H1 (cell line): ENCODE measurements around the gene CCT3. TPM values are rescaled to one million over a fixed set of nuclear protein-coding genes. Genes with fewer than 3 reads are reported as not detected.

Source experiments
- CTCF ChIA-PET: fragments of 300-600 bp; sonication (Branson Sonifier 250); formaldehyde crosslinking; loops from one replicate; lab custom pipeline; 2021; ENCODE audit not compliant: partially characterized antibody; lab: Charles Lee
- POLR2A ChIA-PET: fragments of 300-600 bp; sonication (Branson Sonifier 250); formaldehyde crosslinking; loops from one replicate; lab custom pipeline; 2021; ENCODE audit warnings: inconsistent platforms; ENCODE audit not compliant: partially characterized antibody; lab: Charles Lee
- DNase-seq, 2 experiments: peaks; one replicate each; pipeline versions ENCODE4 v3.0.0 to v3.0.0-alpha.2; 2010 to 2022; ENCODE audit warnings: low spot score in 2 of 2, low read depth in 1 of 2, mixed read lengths in 1 of 2
- FAIRE-seq: peaks from 2 replicates; lab custom pipeline; 2011; peaks lifted over from hg19 to GRCh38; lab: Jason Lieb, UNC
- H2AFZ ChIP-seq: 2 replicates; pipeline ENCODE4 v1.8.1; 2012; ENCODE audit warnings: low read length, inconsistent platforms
- H2AK5ac ChIP-seq: 2 replicates; pipeline ENCODE4 v1.6.1; 2013; ENCODE audit warnings: low read depth, low read length
- H2BK120ac ChIP-seq: replicated peaks from 2 replicates; pipeline ENCODE3; 2013; ENCODE audit warnings: low read depth, low read length, inconsistent platforms
- H2BK12ac ChIP-seq: 2 replicates; pipeline ENCODE4 v1.6.1; 2013; ENCODE audit warnings: low read depth, low read length
- H2BK15ac ChIP-seq: 2 replicates; pipeline ENCODE4 v1.6.1; 2013; ENCODE audit warnings: low read length
- H2BK20ac ChIP-seq: 2 replicates; pipeline ENCODE4 v1.6.1; 2013; ENCODE audit warnings: low read length
- H2BK5ac ChIP-seq: 2 replicates; pipeline ENCODE4 v1.6.1; 2013; ENCODE audit warnings: low read depth, low read length
- H3K14ac ChIP-seq: 2 replicates; pipeline ENCODE4 v1.6.1; 2013; ENCODE audit warnings: inconsistent platforms; ENCODE audit not compliant: insufficient read length
- H3K18ac ChIP-seq: 2 replicates; pipeline ENCODE4 v1.6.1; 2013; ENCODE audit warnings: low read length; ENCODE audit errors: extremely low read depth
- H3K23ac ChIP-seq: 2 replicates; pipeline ENCODE4 v1.6.1; 2013; ENCODE audit warnings: inconsistent platforms; ENCODE audit not compliant: insufficient read length
- H3K23me2 ChIP-seq: 2 replicates; pipeline ENCODE4 v1.6.1; 2013; ENCODE audit warnings: low read depth, low read length
- H3K27ac ChIP-seq: 2 replicates; pipeline ENCODE4 v1.6.1; 2011; ENCODE audit warnings: low read depth, low read length, inconsistent platforms
- H3K27me3 ChIP-seq, 4 experiments: replicated peaks in 1 of 4; 1 replicate in 1 of 4; 2 replicates in 3 of 4; pipeline versions ENCODE4 v1.6.1 to v1.8.1; 2011 to 2013; ENCODE audit warnings: low read length in 3 of 4, mild to moderate bottlenecking in 3 of 4, inconsistent platforms in 2 of 4, mixed read lengths in 2 of 4, moderate library complexity in 1 of 4; ENCODE audit not compliant: control insufficient read depth in 3 of 4, insufficient read depth in 3 of 4; ENCODE audit errors: extremely low read depth in 1 of 4
- H3K36me3 ChIP-seq, 4 experiments: 2 replicates each; pipeline versions ENCODE4 v1.6.1 to v1.8.1; 2011 to 2013; ENCODE audit warnings: mild to moderate bottlenecking in 4 of 4, low read length in 3 of 4, moderate library complexity in 2 of 4, control low read depth in 1 of 4, inconsistent platforms in 1 of 4; ENCODE audit not compliant: insufficient read depth in 4 of 4, control insufficient read depth in 2 of 4
- H3K4ac ChIP-seq: replicated peaks from 2 replicates; pipeline ENCODE3; 2013; ENCODE audit warnings: low read length, low read depth, mixed read lengths, inconsistent platforms; ENCODE audit not compliant: insufficient read length
- H3K4me1 ChIP-seq, 4 experiments: replicated peaks in 1 of 4; 1 replicate in 1 of 4; 2 replicates in 3 of 4; pipeline versions ENCODE4 v1.6.1 to v1.8.1; 2011 to 2013; ENCODE audit warnings: low read length in 3 of 4, inconsistent platforms in 2 of 4, mixed read lengths in 1 of 4; ENCODE audit not compliant: insufficient read depth in 4 of 4, control insufficient read depth in 3 of 4
- H3K4me2 ChIP-seq, 2 experiments: 2 replicates each; pipeline versions ENCODE4 v1.6.1 to v1.8.1; 2011 to 2013; ENCODE audit warnings: low read depth in 2 of 2, low read length in 2 of 2, control low read depth in 1 of 2, inconsistent platforms in 1 of 2, mild to moderate bottlenecking in 1 of 2; ENCODE audit not compliant: insufficient read depth in 1 of 2
- H3K4me3 ChIP-seq, 4 experiments: fragments of 200-600, 300-600 bp in 1 of 4; sonication (generic), shearing (Covaris generic), sonication (Bioruptor Twin) in 1 of 4; 2 replicates each; pipeline versions ENCODE4 v1.5.1 to v1.8.1; 2011 to 2016; ENCODE audit warnings: low read length in 4 of 4, low read depth in 3 of 4, control low read depth in 2 of 4, inconsistent platforms in 2 of 4, mild to moderate bottlenecking in 2 of 4, mixed read lengths in 1 of 4, moderate library complexity in 1 of 4; ENCODE audit not compliant: insufficient read depth in 2 of 4; ENCODE audit errors: extremely low read depth in 1 of 4
- H3K56ac ChIP-seq: replicated peaks from 2 replicates; pipeline ENCODE3; 2013; ENCODE audit warnings: low read depth, mild to moderate bottlenecking, mixed read lengths, low read length, inconsistent platforms; ENCODE audit not compliant: insufficient read length
- H3K79me1 ChIP-seq: 2 replicates; pipeline ENCODE4 v1.6.1; 2013; ENCODE audit warnings: low read depth, low read length, control low read depth
- H3K79me2 ChIP-seq, 2 experiments: 2 replicates each; pipeline versions ENCODE4 v1.6.1 to v1.8.1; 2012 to 2013; ENCODE audit warnings: low read length in 2 of 2, mild to moderate bottlenecking in 2 of 2, inconsistent platforms in 1 of 2; ENCODE audit not compliant: insufficient read depth in 2 of 2, control insufficient read depth in 1 of 2
- H3K9ac ChIP-seq, 4 experiments: replicated peaks in 1 of 4; 1 replicate in 1 of 4; 2 replicates in 3 of 4; pipeline versions ENCODE4 v1.6.1 to v1.8.1; 2011 to 2013; ENCODE audit warnings: low read depth in 3 of 4, low read length in 3 of 4, control low read depth in 2 of 4, mild to moderate bottlenecking in 2 of 4, moderate library complexity in 2 of 4, inconsistent platforms in 1 of 4; ENCODE audit errors: extremely low read depth in 1 of 4
- H3K9me3 ChIP-seq, 2 experiments: 2 replicates each; pipeline versions ENCODE4 v1.6.1 to v1.8.1; 2012 to 2013; ENCODE audit warnings: mild to moderate bottlenecking in 2 of 2, moderate library complexity in 2 of 2, control low read depth in 1 of 2, inconsistent platforms in 1 of 2, low read depth in 1 of 2, low read length in 1 of 2, mixed read lengths in 1 of 2; ENCODE audit not compliant: insufficient read depth in 2 of 2
- H4K20me1 ChIP-seq, 2 experiments: replicated peaks in 1 of 2; 2 replicates each; pipeline versions ENCODE3 to v1.8.1; 2011 to 2013; ENCODE audit warnings: inconsistent platforms in 2 of 2, low read length in 2 of 2, mild to moderate bottlenecking in 1 of 2; ENCODE audit not compliant: insufficient read depth in 2 of 2, control insufficient read depth in 1 of 2
- H4K5ac ChIP-seq: 2 replicates; pipeline ENCODE4 v1.6.1; 2013; ENCODE audit warnings: low read length, low read depth, mixed read lengths, inconsistent platforms; ENCODE audit not compliant: insufficient read length
- H4K8ac ChIP-seq: 2 replicates; pipeline ENCODE4 v1.8.0; 2013; ENCODE audit warnings: mild to moderate bottlenecking, moderate library complexity, low read length, inconsistent platforms; ENCODE audit not compliant: insufficient read depth; ENCODE audit errors: extremely low read depth
- H4K91ac ChIP-seq: replicated peaks from 2 replicates; pipeline ENCODE3; 2013; ENCODE audit warnings: low read length, mixed read lengths, inconsistent platforms; ENCODE audit not compliant: insufficient read length
- JUND ChIP-seq: IDR thresholded peaks from 2 replicates; pipeline ENCODE4 v1.6.1; 2011; ENCODE audit warnings: mild to moderate bottlenecking, improper control_type of control experiment, low read length
- KDM5A ChIP-seq: fragments of 200-600 bp; IDR thresholded peaks from 2 replicates; pipeline ENCODE4 v1.7.1; 2012; ENCODE audit warnings: mild to moderate bottlenecking, low read length, inconsistent platforms, mixed read lengths
- POLR2AphosphoS5 ChIP-seq: IDR thresholded peaks from 2 replicates; pipeline ENCODE4 v1.6.1; 2011; ENCODE audit warnings: low read depth, low read length
- SP1 ChIP-seq: IDR thresholded peaks from 2 replicates; pipeline ENCODE4 v1.6.1; 2011; ENCODE audit warnings: low read depth, low read length
- SP2 ChIP-seq: IDR thresholded peaks from 2 replicates; pipeline ENCODE4 v1.6.1; 2012; ENCODE audit warnings: mild to moderate bottlenecking, low read length, inconsistent platforms
- TAF1 ChIP-seq: IDR thresholded peaks from 2 replicates; pipeline ENCODE4 v1.6.1; 2011; ENCODE audit warnings: mild to moderate bottlenecking, low read depth, low read length
- TCF12 ChIP-seq: IDR thresholded peaks from 2 replicates; pipeline ENCODE4 v1.6.1; 2011; ENCODE audit warnings: low read depth, mild to moderate bottlenecking, low read length
- WGBS, 2 experiments: shearing (Covaris generic) in 1 of 2; methylation state at CpG; one replicate each; pipeline versions ENCODE4 v1.1.6 to v1.1.7; 2013 to 2015; ENCODE audit warnings: low lambda C conversion rate in 2 of 2, mixed read lengths in 2 of 2, inconsistent platforms in 1 of 2, low coverage in 1 of 2, missing lambda C conversion rate in 1 of 2; ENCODE audit not compliant: insufficient replicate concordance in 2 of 2, insufficient coverage in 1 of 2, insufficient read length in 1 of 2; ENCODE audit errors: extremely low coverage in 1 of 2, missing lambda C conversion rate in 1 of 2; 5-methylcytosine and 5-hydroxymethylcytosine counted together
- polyA plus RNA-seq, 7 experiments: library from polyadenylated mRNA; depleted of rRNA in 3 of 7; stranded (reverse) in 5 of 7; unstranded in 2 of 7; fragments of >200 nt in 5 of 7; fragments of 200-250 nt in 2 of 7; gene quantifications; 1 replicate in 5 of 7; 2 replicates in 1 of 7; 4 replicates in 1 of 7; pipeline versions ENCODE4 v1.2.1 to v1.2.3, GENCODE V29; 2011 to 2013; ENCODE audit warnings: missing spikeins in 2 of 7, mixed read lengths in 2 of 7
- total RNA-seq: library from RNA; stranded (reverse); fragmentation: NEBNext Ultra II Directional; extraction: Animal tissue kit (Norgen Biotek cat#: 25700); gene quantifications from 2 replicates; pipeline ENCODE4 v1.2.1, GENCODE V29; 2021

The CCT3 gene
- total and polyA plus RNA-seq, 2 of the 8 experiments (the other 6 are each of a cell fraction or from before 2014, with no cell fraction given), result 431 to 480 TPM

DNA sequence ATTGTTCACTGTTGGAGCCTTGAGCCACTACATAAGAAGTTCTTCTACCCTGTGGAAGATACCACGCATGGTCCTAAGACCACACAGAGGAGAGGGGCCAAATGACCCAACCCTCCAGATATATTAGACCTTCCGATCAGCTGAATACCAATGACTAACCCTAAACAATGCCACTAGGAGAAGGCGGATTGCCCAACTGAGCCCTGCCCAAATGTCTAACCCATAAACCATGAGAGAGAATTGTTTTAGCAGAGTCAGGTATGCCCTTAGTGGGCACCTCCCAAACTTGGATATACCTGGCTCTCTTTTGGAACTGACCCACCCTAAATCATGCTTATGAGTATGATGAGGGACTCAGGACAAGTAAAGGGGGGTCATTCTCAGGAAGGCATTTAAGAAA, 67.8 kb downstream of the CCT3 start:
- CTCF ChIA-PET, result interaction anchor here (0.9 to 3.8 kb wide), 2 partner anchors 13 to 49 kb away, joined by 4 to 22 read pairs; no protein-coding TSS in a partner anchor
- 96% methylated on average over 3 of the region's 3 CpGs; no CpG with 5 or more reads in 1 of the 2 experiments for WGBS, 2 experiments
- H3K4me2 ChIP-seq, result no peak overlapping the region
- H3K36me3 ChIP-seq, result peaks cover 45 to 85% (median 76%) of the 10 kb centered on the region in 4 experiments
- H3K4ac ChIP-seq, result no peak overlapping the region
- no peak overlapping the region for H3K56ac ChIP-seq
- TF ChIP-seq TAF1, result no peak
- no peak for TF ChIP-seq KDM5A
- TF ChIP-seq TCF12, result no peak
- no peak for TF ChIP-seq SP1
- TF ChIP-seq POLR2AphosphoS5, result no peak
- no peak for TF ChIP-seq JUND
- no peak for TF ChIP-seq SP2
- no peak overlapping the region for H3K9ac ChIP-seq
- no peak overlapping the region for H2BK12ac ChIP-seq
- H3K23me2 ChIP-seq, result no peaks in the 10 kb centered on the region
- FAIRE-seq, result no peak
- no peak overlapping the region for H3K18ac ChIP-seq
- peaks cover 0 to 2% of the 10 kb centered on the region in 2 experiments; a peak in 1 of 4 replicates for H3K9me3 ChIP-seq
- POLR2A ChIA-PET, result interaction anchor here (0.7 to 17.4 kb wide), 8 partner anchors 10 to 47 kb away, joined by 3 to 221 read pairs (median 4); partner anchors contain the start of genes GLMP, SMG5 and VHLL
- no peaks in the 10 kb centered on the region for H3K4me1 ChIP-seq
- no peak overlapping the region for H4K8ac ChIP-seq
- DNase-seq, result no peak
- peaks cover 2 to 3% of the 10 kb centered on the region in 2 experiments for H4K20me1 ChIP-seq
- no peak overlapping the region for H2BK15ac ChIP-seq
- H3K27ac ChIP-seq, result no peak overlapping the region
- no peak overlapping the region for H3K23ac ChIP-seq
- H3K79me1 ChIP-seq, result no peaks in the 10 kb centered on the region
- no peak overlapping the region for H4K91ac ChIP-seq
- H4K5ac ChIP-seq, result no peak overlapping the region
- H3K27me3 ChIP-seq, result no peaks in the 10 kb centered on the region
- no peak overlapping the region for H2BK5ac ChIP-seq
- H2AFZ ChIP-seq, result no peak overlapping the region
- no peak overlapping the region for H3K4me3 ChIP-seq
- no peak overlapping the region for H2BK20ac ChIP-seq
- H2AK5ac ChIP-seq, result no peak overlapping the region
- no peak overlapping the region for H3K14ac ChIP-seq
- no peaks in the 10 kb centered on the region for H3K79me2 ChIP-seq
- H2BK120ac ChIP-seq, result no peak overlapping the region
